MCF 10A (cell line): ENCODE results near the gene KCNH4. TPM values are rescaled to one million over a fixed set of nuclear protein-coding genes. Genes with fewer than 3 reads are reported as not detected.

ENCODE experiments used
- BruUV-seq: library from RNA; stranded (reverse); fragments of 400-500 nt; replicated peaks from 2 replicates; lab custom pipeline; 2021; lab: Mats Ljungman, UMichigan
- CTCF ChIA-PET: fragments of 300-600 bp; sonication (Branson Sonifier 250); formaldehyde crosslinking; extraction: SDS; loops from one replicate; lab custom pipeline; 2021; ENCODE audit warnings: antibody characterized with exemption, inconsistent platforms; lab: Yijun Ruan, JAX
- POLR2A ChIA-PET: fragments of 300-600, 350-650 bp; sonication (Branson Sonifier 250); formaldehyde crosslinking; extraction: SDS; loops from one replicate; lab custom pipeline; 2020; ENCODE audit warnings: antibody characterized with exemption, inconsistent platforms; lab: Yijun Ruan, JAX
- DNase-seq: peaks from one replicate; pipeline ENCODE4 v3.0.0-alpha.2; 2018; ENCODE audit not compliant: unreplicated experiment
- H3K27ac Mint-ChIP-seq: one replicate; pipeline ENCODE4 v1.8.0; 2022; ENCODE audit warnings: mild to moderate bottlenecking, low read depth, mixed read lengths; ENCODE audit not compliant: unreplicated experiment
- H3K27me3 Mint-ChIP-seq: one replicate; pipeline ENCODE4 v1.8.0; 2022; ENCODE audit warnings: mixed read lengths; ENCODE audit not compliant: insufficient read depth, unreplicated experiment
- H3K36me3 Mint-ChIP-seq: one replicate; pipeline ENCODE4 v1.8.0; 2022; ENCODE audit warnings: mild to moderate bottlenecking, moderate library complexity, mixed read lengths; ENCODE audit not compliant: insufficient read depth, unreplicated experiment
- H3K4me1 Mint-ChIP-seq: one replicate; pipeline ENCODE4 v1.8.0; 2022; ENCODE audit warnings: mixed read lengths; ENCODE audit not compliant: insufficient read depth, unreplicated experiment
- H3K4me3 Mint-ChIP-seq: one replicate; pipeline ENCODE4 v1.8.0; 2022; ENCODE audit warnings: mild to moderate bottlenecking, moderate library complexity, mixed read lengths; ENCODE audit not compliant: unreplicated experiment
- H3K9me3 Mint-ChIP-seq: one replicate; pipeline ENCODE4 v1.8.0; 2022; ENCODE audit warnings: mixed read lengths; ENCODE audit not compliant: unreplicated experiment
- intact Hi-C: fragments of 100-400 bp; cut with micrococcal nuclease; formaldehyde crosslinking; loops from 2 replicates; pipeline ENCODE4 v1.14.1; 2022
- total RNA-seq: library from RNA; stranded (reverse); gene quantifications from 2 replicates; pipeline ENCODE4 v1.2.3, GENCODE V29; 2022
- TF ChIP-seq, protein P1 (sequence below): fragments of 200-600 bp; IDR thresholded peaks from one replicate; pipeline ENCODE4 v1.8.0; 2022; ENCODE audit warnings: antibody characterized with exemption, mild to moderate bottlenecking; ENCODE audit not compliant: unreplicated experiment

The KCNH4 gene
- total RNA-seq, 1 experiment from 2014 or later = not detected

DNA sequence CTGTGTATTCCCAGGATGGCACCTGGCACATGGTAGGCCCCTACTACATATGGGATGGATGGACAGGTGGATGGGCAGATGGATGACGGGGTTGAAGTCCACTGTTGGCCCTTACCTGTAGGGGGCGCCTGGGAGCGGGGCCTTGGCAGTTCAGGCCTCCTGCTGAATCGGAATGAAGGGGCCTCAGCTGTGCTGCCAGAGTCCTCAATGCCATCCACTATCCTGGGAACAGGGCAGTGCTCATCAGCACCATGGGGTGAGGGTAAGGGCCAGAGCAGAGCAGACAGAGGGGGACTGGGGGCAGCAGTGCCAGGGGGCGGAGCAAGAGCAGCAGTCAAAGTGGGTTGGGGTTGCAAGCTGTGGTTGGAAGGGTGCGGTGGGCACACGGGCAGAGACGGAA, 17.8 kb downstream of the KCNH4 start:
- Mint-ChIP-seq H3K9me3 (no peaks in the 10 kb centered on the region), H3K4me3 (no peak overlapping the region), H3K27ac (no peak overlapping the region), H3K36me3 (no peaks in the 10 kb centered on the region), H3K4me1 (no peaks in the 10 kb centered on the region), H3K27me3 (no peaks in the 10 kb centered on the region)
- CTCF ChIA-PET = interaction anchor here (0.6 to 0.8 kb wide), 2 partner anchors 71 to 243 kb away, joined by 3 read pairs; no protein-coding TSS in a partner anchor
- TF ChIP-seq, protein P1, sequence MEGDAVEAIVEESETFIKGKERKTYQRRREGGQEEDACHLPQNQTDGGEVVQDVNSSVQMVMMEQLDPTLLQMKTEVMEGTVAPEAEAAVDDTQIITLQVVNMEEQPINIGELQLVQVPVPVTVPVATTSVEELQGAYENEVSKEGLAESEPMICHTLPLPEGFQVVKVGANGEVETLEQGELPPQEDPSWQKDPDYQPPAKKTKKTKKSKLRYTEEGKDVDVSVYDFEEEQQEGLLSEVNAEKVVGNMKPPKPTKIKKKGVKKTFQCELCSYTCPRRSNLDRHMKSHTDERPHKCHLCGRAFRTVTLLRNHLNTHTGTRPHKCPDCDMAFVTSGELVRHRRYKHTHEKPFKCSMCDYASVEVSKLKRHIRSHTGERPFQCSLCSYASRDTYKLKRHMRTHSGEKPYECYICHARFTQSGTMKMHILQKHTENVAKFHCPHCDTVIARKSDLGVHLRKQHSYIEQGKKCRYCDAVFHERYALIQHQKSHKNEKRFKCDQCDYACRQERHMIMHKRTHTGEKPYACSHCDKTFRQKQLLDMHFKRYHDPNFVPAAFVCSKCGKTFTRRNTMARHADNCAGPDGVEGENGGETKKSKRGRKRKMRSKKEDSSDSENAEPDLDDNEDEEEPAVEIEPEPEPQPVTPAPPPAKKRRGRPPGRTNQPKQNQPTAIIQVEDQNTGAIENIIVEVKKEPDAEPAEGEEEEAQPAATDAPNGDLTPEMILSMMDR = peak; percentile 36
- intact Hi-C loops = no loop called here
- DNase-seq = peak; percentile 37
- BruUV-seq = no TSS peak
- POLR2A ChIA-PET = no interaction called here

DNA sequence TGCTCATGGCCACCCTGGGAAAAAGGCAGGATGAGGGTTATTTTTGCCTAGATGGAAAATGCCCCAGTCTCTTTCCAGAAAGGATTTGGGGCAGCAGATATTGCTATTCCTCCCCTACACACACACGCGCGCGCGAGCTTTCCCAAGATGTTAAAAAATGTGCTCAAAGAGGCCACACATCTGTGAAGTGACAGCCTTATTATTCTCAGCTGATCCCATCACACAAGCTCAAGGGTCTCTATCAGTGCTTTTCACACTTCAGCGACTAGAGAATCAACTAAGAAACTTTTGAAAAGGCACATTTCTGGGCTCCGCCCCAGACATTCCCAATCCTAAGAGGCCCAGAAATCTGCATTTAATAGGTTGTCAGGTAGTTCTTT, 20.4 kb downstream of the KCNH4 start:
- no TSS peak for BruUV-seq
- Mint-ChIP-seq H3K27me3 (no peaks in the 10 kb centered on the region), H3K36me3 (no peaks in the 10 kb centered on the region), H3K27ac (no peak overlapping the region), H3K4me3 (no peak overlapping the region), H3K4me1 (peaks cover 6% of the 10 kb centered on the region), H3K9me3 (no peaks in the 10 kb centered on the region)
- TF ChIP-seq, protein P1 = no peak
- CTCF ChIA-PET = interaction anchor here (1.0 kb wide), 1 partner anchor 119 kb away, joined by 6 read pairs; no protein-coding TSS in a partner anchor
- intact Hi-C loops = no loop called here
- POLR2A ChIA-PET = no interaction called here
- DNase-seq = no peak

DNA sequence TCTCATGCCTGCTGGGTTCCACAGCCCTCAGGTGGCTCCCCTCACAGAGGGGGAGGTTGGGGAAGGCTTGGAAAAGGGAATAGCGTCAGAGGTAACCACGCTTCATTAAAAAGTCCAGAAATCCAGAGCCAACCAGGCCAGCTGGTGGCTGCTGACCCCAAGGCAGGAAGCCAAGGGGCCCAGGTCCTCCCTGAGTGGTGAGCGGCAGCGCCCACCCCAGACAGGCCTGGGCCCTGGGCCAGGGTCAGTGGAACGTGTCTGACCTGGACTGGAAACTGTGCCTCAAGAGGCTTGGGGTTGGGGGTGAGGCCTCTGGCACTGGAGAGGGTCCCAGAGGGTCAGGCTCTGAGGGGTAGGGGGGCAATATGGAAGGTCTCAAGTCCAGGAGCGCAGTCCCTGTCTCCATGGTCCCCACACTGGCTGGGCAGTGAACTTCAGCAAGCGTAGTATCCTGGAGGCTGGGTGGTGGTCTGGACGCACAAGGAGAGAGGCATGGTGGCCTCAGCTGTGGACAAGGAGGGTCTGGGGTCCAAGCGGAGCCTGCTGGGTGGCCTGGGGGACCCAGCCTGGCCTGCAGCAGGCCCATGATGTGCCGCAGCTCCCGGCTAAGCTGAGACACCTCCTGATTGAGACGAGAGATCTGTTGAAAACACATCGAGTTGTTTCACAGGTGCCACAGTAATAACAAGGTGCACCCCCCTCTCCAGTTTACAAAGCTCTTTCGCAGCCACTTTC, 21.0 kb downstream of the KCNH4 start:
- no peak for DNase-seq
- intact Hi-C loops = no loop called here
- POLR2A ChIA-PET = no interaction called here
- Mint-ChIP-seq H3K4me3 (no peak overlapping the region), H3K4me1 (peaks cover 6% of the 10 kb centered on the region), H3K36me3 (no peaks in the 10 kb centered on the region), H3K9me3 (no peaks in the 10 kb centered on the region), H3K27ac (no peak overlapping the region), H3K27me3 (no peaks in the 10 kb centered on the region)
- TF ChIP-seq, protein P1 = no peak
- CTCF ChIA-PET = interaction anchor here (1.0 kb wide), 1 partner anchor 119 kb away, joined by 6 read pairs; no protein-coding TSS in a partner anchor
- BruUV-seq = no TSS peak

DNA sequence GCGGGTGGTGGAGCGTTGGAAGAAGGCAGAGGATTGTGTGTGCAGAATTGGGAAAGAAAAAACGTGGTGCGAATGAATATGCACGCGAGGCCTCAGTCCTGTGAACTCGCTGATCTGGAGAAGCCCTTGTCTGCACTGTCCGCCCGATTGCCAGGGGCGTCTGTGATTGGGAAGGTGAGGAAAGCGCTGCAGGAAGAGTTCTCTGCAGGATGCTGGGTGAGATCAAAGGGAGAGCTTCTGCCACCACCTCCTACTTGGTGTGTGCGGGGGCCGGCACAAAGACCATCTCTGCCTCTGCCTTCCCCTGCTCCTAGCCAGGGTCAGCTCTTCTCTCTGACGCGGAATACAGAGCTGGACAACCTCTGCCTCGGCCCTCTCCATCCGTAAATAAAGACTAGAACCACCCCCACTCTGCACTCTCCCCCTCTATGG, 25.3 kb downstream of the KCNH4 start:
- H3K4me1 Mint-ChIP-seq = peaks cover 16% of the 10 kb centered on the region
- no TSS peak for BruUV-seq
- peak overlapping the region; percentile 84 for H3K4me3 Mint-ChIP-seq
- H3K9me3 Mint-ChIP-seq = no peaks in the 10 kb centered on the region
- POLR2A ChIA-PET = interaction anchor here (0.7 to 1.1 kb wide), 4 partner anchors 40 to 189 kb away, joined by 3 to 4 read pairs (median 4); partner anchors contain the start of gene CNP
- no peak for DNase-seq
- TF ChIP-seq, protein P1 = no peak
- intact Hi-C loops = no loop called here
- CTCF ChIA-PET = interaction anchor here (0.7 to 0.8 kb wide), 2 partner anchors 44 to 354 kb away, joined by 3 to 4 read pairs; no protein-coding TSS in a partner anchor
- H3K27ac Mint-ChIP-seq = peak overlapping the region; percentile 67
- no peaks in the 10 kb centered on the region for H3K27me3 Mint-ChIP-seq
- H3K36me3 Mint-ChIP-seq = peaks cover 7% of the 10 kb centered on the region
